ENCODE results near the gene PCBP3.

DNA sequence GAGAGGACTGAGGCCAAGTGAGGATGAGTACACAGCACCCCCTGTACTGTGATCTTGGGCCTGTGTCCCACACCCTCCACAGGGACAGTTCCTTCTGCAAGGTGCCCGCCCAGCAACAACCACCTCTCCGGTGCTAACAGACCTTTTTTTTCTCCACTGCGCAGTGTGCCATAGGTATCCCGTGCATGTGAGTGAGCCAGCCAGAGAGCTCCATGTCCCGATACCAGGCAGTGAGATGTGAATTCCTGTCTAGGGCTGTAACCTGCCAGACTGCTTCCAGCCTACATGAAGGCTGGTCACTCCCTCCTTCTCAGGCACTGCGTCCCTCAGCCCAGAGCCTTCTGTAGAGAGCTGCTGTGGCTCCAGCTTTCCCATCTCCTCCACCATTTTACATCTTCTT lies 56.9 kb downstream of the PCBP3 start:
- TF ChIP-seq CTCF (IDR thresholded peaks at IDR 0.05) (no peak), POLR2A (IDR thresholded peaks at IDR 0.05) (no peak)
